HCT116 (cell line): ENCODE measurements around the gene ATP4A.

ENCODE experiments used
- CTCF ChIP-seq, 3 experiments: fragments of 200-600 bp in 1 of 3; sonication (generic) in 1 of 3; IDR thresholded peaks in 2 of 3; conservative IDR thresholded peaks in 1 of 3; 2 replicates each; pipeline ENCODE4 v1.5.1; 2012 to 2017; ENCODE audit warnings: low read depth in 2 of 3, low read length in 2 of 3, antibody characterized with exemption in 1 of 3, borderline replicate concordance in 1 of 3, control low read depth in 1 of 3, mild to moderate bottlenecking in 1 of 3, mixed read lengths in 1 of 3, mixed run types in 1 of 3, moderate library complexity in 1 of 3; ENCODE audit not compliant: insufficient read depth in 1 of 3
- POLR2A ChIP-seq: IDR thresholded peaks from 2 replicates; pipeline ENCODE4 v1.7.0; 2011; ENCODE audit warnings: borderline replicate concordance; ENCODE audit not compliant: insufficient read depth, insufficient read length; ENCODE audit errors: extremely low read depth
- POLR2AphosphoS5 ChIP-seq: IDR thresholded peaks from 2 replicates; pipeline ENCODE4 v1.6.1; 2011; ENCODE audit warnings: mild to moderate bottlenecking, low read depth, low read length, moderate library complexity
- ZBTB33 ChIP-seq: IDR thresholded peaks from 2 replicates; pipeline ENCODE4 v1.6.1; 2011; ENCODE audit warnings: mild to moderate bottlenecking, low read length, moderate library complexity; ENCODE audit not compliant: insufficient replicate concordance; ENCODE audit errors: extremely low read depth
- ZFX ChIP-seq: fragments of 450-650 bp; IDR thresholded peaks from 2 replicates; pipeline ENCODE4 v1.6.1; 2017

GRCh38 chr19:35539850-35540249 is 23.6 kb downstream of the ATP4A start:
- TF ChIP-seq ZFX (no peak), CTCF (IDR thresholded peaks at IDR 0.05 in 2 of 3, conservative IDR thresholded peaks at IDR 0.05 in 1 of 3; ENCODE audit: borderline replicate concordance in 1 of 3, insufficient read depth in 1 of 3, low read depth in 2 of 3, low read length in 2 of 3) (no peak), POLR2AphosphoS5 (no peak), POLR2A (no peak), ZBTB33 (no peak)
